Neural cell (in vitro differentiated cells): ENCODE measurements around the gene STK32A. TPM values are rescaled to one million over a fixed set of nuclear protein-coding genes. Genes with fewer than 3 reads are reported as not detected.

Source experiments
- H2AFZ ChIP-seq: fragments of 200-600, 300-800 bp; sonication (generic), shearing (Covaris generic); 2 replicates; pipeline ENCODE4 v1.6.0; 2014; ENCODE audit warnings: low read depth, mild to moderate bottlenecking, antibody characterized with exemption, low read length, moderate library complexity
- H3F3A ChIP-seq: fragments of 200-600 bp; shearing (Covaris generic); 2 replicates; pipeline ENCODE4 v1.6.1; 2016; ENCODE audit warnings: mild to moderate bottlenecking, moderate library complexity, mixed read lengths, antibody characterized with exemption, low read length; ENCODE audit not compliant: insufficient read depth, poor library complexity, severe bottlenecking
- H3K27ac ChIP-seq: fragments of 200-600, 300-800 bp; sonication (generic), shearing (Covaris generic); 2 replicates; pipeline ENCODE4 v1.5.1; 2014; ENCODE audit warnings: mild to moderate bottlenecking, low read length, moderate library complexity
- H3K27me3 ChIP-seq: fragments of 300-800, 200-600 bp; sonication (generic), shearing (Covaris generic); 2 replicates; pipeline ENCODE4 v1.6.0; 2014; ENCODE audit warnings: mild to moderate bottlenecking, low read depth, low read length, moderate library complexity; ENCODE audit not compliant: insufficient read depth
- H3K36me3 ChIP-seq: fragments of 300-800, 200-600 bp; sonication (generic), shearing (Covaris generic); 2 replicates; pipeline ENCODE4 v1.5.1; 2014; ENCODE audit warnings: mild to moderate bottlenecking, antibody characterized with exemption, low read length, moderate library complexity; ENCODE audit not compliant: insufficient read depth
- H3K4me2 ChIP-seq: fragments of 300-800, 200-600 bp; sonication (generic), shearing (Covaris generic); 2 replicates; pipeline ENCODE4 v1.6.0; 2014; ENCODE audit warnings: mild to moderate bottlenecking, low read length
- H3K4me3 ChIP-seq: fragments of 300-800, 200-600 bp; sonication (generic), shearing (Covaris generic); 2 replicates; pipeline ENCODE4 v1.5.1; 2014; ENCODE audit warnings: mild to moderate bottlenecking, low read length, moderate library complexity
- H3K79me2 ChIP-seq: fragments of 200-600 bp; shearing (Covaris generic); replicated peaks from 2 replicates; pipeline ENCODE4 v1.6.0; 2014; ENCODE audit warnings: mild to moderate bottlenecking, low read length, moderate library complexity; ENCODE audit not compliant: insufficient read depth
- H3K9ac ChIP-seq: fragments of 300-800, 200-600 bp; sonication (generic), shearing (Covaris generic); 2 replicates; pipeline ENCODE4 v1.6.1; 2016; ENCODE audit warnings: mild to moderate bottlenecking, low read length, mixed read lengths
- H3K9me2 ChIP-seq: fragments of 200-600 bp; shearing (Covaris generic); 2 replicates; pipeline ENCODE4 v1.6.1; 2016; ENCODE audit warnings: mild to moderate bottlenecking, low read length, mixed read lengths; ENCODE audit not compliant: insufficient read depth
- H3K9me3 ChIP-seq: fragments of 200-600, 300-800 bp; sonication (generic), shearing (Covaris generic); 2 replicates; pipeline ENCODE4 v1.6.1; 2016; ENCODE audit warnings: mild to moderate bottlenecking, mixed run types, low read length, moderate library complexity, mixed read lengths
- H4K20me1 ChIP-seq: fragments of 200-600 bp; shearing (Covaris generic); 2 replicates; pipeline ENCODE4 v1.6.1; 2016; ENCODE audit warnings: mild to moderate bottlenecking, mixed run types; ENCODE audit not compliant: insufficient read depth
- CTCF ChIP-seq: fragments of 450-650 bp; IDR thresholded peaks from 2 replicates; pipeline ENCODE4 v1.5.1; 2014; ENCODE audit warnings: antibody characterized with exemption, mild to moderate bottlenecking, moderate library complexity; ENCODE audit not compliant: poor library complexity, severe bottlenecking
- EP300 ChIP-seq: fragments of 450-650 bp; conservative IDR thresholded peaks from 2 replicates; pipeline ENCODE4 v1.6.1; 2014; ENCODE audit warnings: antibody characterized with exemption, mild to moderate bottlenecking, moderate library complexity; ENCODE audit not compliant: poor library complexity, severe bottlenecking
- EZH2 ChIP-seq: fragments of 200-600, 300-800 bp; shearing (Covaris generic), sonication (generic); IDR thresholded peaks from 2 replicates; pipeline ENCODE4 v1.6.1; 2014; ENCODE audit warnings: antibody characterized with exemption, low read length, borderline replicate concordance, mild to moderate bottlenecking; ENCODE audit not compliant: insufficient read depth, poor library complexity, severe bottlenecking
- MXI1 ChIP-seq: fragments of 450-650 bp; conservative IDR thresholded peaks from 2 replicates; pipeline ENCODE4 v1.6.1; 2014; ENCODE audit warnings: antibody characterized with exemption, mild to moderate bottlenecking; ENCODE audit not compliant: poor library complexity, severe bottlenecking
- POLR2AphosphoS5 ChIP-seq: IDR thresholded peaks from 2 replicates; pipeline ENCODE4 v1.6.1; 2012
- RAD21 ChIP-seq: fragments of 450-650 bp; conservative IDR thresholded peaks from 2 replicates; pipeline ENCODE4 v1.6.1; 2014; ENCODE audit warnings: antibody characterized with exemption, mild to moderate bottlenecking, moderate library complexity
- REST ChIP-seq: IDR thresholded peaks from 2 replicates; pipeline ENCODE4 v1.6.1; 2012; ENCODE audit warnings: borderline replicate concordance
- SMC3 ChIP-seq: fragments of 450-650 bp; conservative IDR thresholded peaks from 2 replicates; pipeline ENCODE4 v1.6.1; 2014; ENCODE audit warnings: antibody characterized with exemption, mild to moderate bottlenecking, moderate library complexity; ENCODE audit not compliant: poor library complexity
- TAF1 ChIP-seq: IDR thresholded peaks from 2 replicates; pipeline ENCODE4 v1.6.1; 2012; ENCODE audit warnings: low read depth
- polyA plus RNA-seq: library from polyadenylated mRNA; depleted of rRNA; stranded (reverse); fragments of >200 nt; gene quantifications from 2 replicates; pipeline ENCODE4 v1.2.3, GENCODE V29; 2014

Gene STK32A
- polyA plus RNA-seq, 1 donor from 2014 or later: 23.1 TPM

GRCh38 chr5:147339313-147339712 lies 104.5 kb downstream of the STK32A start:
- TF ChIP-seq EP300: no peak
- TF ChIP-seq CTCF: no peak
- no peak for TF ChIP-seq POLR2AphosphoS5
- TF ChIP-seq RAD21: no peak
- no peak for TF ChIP-seq SMC3
- TF ChIP-seq EZH2: no peak
- no peak for TF ChIP-seq MXI1
- TF ChIP-seq REST: no peak
- no peak for TF ChIP-seq TAF1
- no peaks in the 10 kb centered on the region for H3F3A ChIP-seq
- H2AFZ ChIP-seq: no peak overlapping the region
- H3K9me3 ChIP-seq: no peaks in the 10 kb centered on the region
- no peak overlapping the region for H3K4me3 ChIP-seq
- no peaks in the 10 kb centered on the region for H3K79me2 ChIP-seq
- H3K9me2 ChIP-seq: no peaks in the 10 kb centered on the region
- no peak overlapping the region for H3K27ac ChIP-seq
- no peaks in the 10 kb centered on the region for H3K36me3 ChIP-seq
- H4K20me1 ChIP-seq: no peaks in the 10 kb centered on the region
- H3K4me2 ChIP-seq: no peak overlapping the region
- H3K9ac ChIP-seq: no peak overlapping the region
- H3K27me3 ChIP-seq: no peaks in the 10 kb centered on the region

DNA sequence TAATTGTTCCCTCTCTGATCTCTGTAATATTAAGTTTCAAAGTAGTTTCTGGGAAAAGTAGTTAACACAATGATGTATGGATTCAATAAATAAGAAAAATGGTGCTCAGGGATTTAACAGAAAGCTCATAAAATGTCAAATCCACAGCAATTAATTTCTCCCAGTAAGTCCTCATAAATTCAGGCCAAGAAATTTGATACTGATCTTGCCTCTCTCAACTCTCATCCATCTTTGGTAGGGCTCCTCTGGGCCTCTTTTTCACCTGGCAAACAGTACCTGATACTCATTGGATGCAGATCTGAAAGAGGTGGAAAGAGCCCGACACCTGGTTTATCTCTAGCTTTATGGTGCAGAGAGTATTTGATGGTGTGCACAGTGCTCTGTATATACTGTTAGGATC lies 106.1 kb downstream of the STK32A start:
- no peak overlapping the region for H3K27ac ChIP-seq
- H2AFZ ChIP-seq: no peak overlapping the region
- H4K20me1 ChIP-seq: no peaks in the 10 kb centered on the region
- H3K4me3 ChIP-seq: no peak overlapping the region
- H3K9me2 ChIP-seq: no peaks in the 10 kb centered on the region
- no peaks in the 10 kb centered on the region for H3K79me2 ChIP-seq
- H3K4me2 ChIP-seq: no peak overlapping the region
- H3K9ac ChIP-seq: no peak overlapping the region
- H3K27me3 ChIP-seq: no peaks in the 10 kb centered on the region
- no peaks in the 10 kb centered on the region for H3K36me3 ChIP-seq
- H3K9me3 ChIP-seq: no peaks in the 10 kb centered on the region
- TF ChIP-seq CTCF: no peak
- no peak for TF ChIP-seq EZH2
- no peaks in the 10 kb centered on the region for H3F3A ChIP-seq
